IPS DF 6.9 (cell line): Measurements from ENCODE around the gene RASGRP1.

Experiments used
- DNase-seq: peaks from one replicate; pipeline ENCODE4 v3.0.0-alpha.2; 2013; ENCODE audit warnings: low read depth, low spot score
- H3K27ac ChIP-seq: one replicate; pipeline ENCODE4 v1.5.1; 2013; ENCODE audit warnings: low read length, control low read depth
- H3K27me3 ChIP-seq: 2 replicates; pipeline ENCODE4 v1.6.1; 2013; ENCODE audit warnings: mild to moderate bottlenecking, low read length; ENCODE audit not compliant: control insufficient read depth, insufficient read depth
- H3K36me3 ChIP-seq: 2 replicates; pipeline ENCODE4 v1.6.1; 2013; ENCODE audit warnings: low read length; ENCODE audit not compliant: control insufficient read depth, insufficient read depth
- H3K4me1 ChIP-seq: 2 replicates; pipeline ENCODE4 v1.6.1; 2013; ENCODE audit warnings: low read length; ENCODE audit not compliant: control insufficient read depth, insufficient read depth
- H3K4me3 ChIP-seq: 2 replicates; pipeline ENCODE4 v1.5.1; 2013; ENCODE audit warnings: mild to moderate bottlenecking, low read length
- H3K9me3 ChIP-seq: 2 replicates; pipeline ENCODE4 v1.6.1; 2013; ENCODE audit warnings: low read length, inconsistent platforms; ENCODE audit not compliant: control insufficient read depth, insufficient read depth
- WGBS: extraction: QIAGEN DNeasy Blood & Tissue Kit; methylation state at CpG from one replicate; pipeline ENCODE4 v1.1.7; 2013; ENCODE audit warnings: mixed read lengths, missing lambda C conversion rate; ENCODE audit not compliant: insufficient read length, insufficient coverage; 5-methylcytosine and 5-hydroxymethylcytosine counted together

The RASGRP1 gene

DNA sequence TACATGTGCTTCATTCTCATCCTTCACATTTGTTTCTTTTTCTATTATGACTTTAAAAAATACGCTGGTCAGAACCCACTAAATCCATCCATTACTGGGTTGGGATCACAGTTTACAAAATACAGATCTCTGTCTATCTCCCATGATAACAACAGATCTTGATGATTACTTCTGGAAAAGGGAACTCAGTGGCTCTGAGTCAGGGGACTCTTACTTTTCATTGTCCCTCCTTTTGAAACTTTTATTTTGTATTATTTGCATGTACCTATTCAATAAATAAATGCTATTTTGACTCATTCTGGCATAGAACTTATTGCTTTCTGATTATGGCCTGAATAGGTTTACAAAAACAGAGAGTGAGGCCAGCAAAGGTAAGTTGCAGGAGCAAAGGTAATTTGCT is 11.6 kb upstream of the RASGRP1 start:
- Histone ChIP-seq H3K27me3 (no peaks in the 10 kb centered on the region), H3K36me3 (no peaks in the 10 kb centered on the region), H3K4me1 (no peaks in the 10 kb centered on the region), H3K9me3 (no peaks in the 10 kb centered on the region), H3K4me3 (no peak overlapping the region), H3K27ac (no peak overlapping the region)
- WGBS: no CpG with 5 or more reads among the region's 1 CpG
- DNase-seq: no peak

DNA sequence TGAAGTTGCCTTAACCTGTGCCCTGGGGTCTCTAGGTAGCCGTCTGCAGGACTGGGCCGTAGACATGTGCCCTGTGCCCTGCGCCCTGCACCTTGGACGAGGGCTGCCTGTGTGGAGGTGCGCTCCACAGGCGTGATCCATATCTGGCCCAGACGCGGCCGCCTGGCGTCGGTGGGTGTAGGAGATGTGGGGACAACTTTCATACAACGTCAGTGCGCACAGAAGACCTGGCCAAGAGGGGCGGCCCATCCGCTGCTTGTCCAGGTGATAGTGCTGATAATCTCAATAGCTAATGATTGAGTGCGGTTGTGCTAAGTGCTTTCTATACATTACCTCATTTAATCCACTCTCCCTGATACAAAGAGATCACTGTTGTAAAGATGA is 665 bp upstream of the RASGRP1 start:
- DNase-seq: no peak
- H3K27ac ChIP-seq: no peak overlapping the region
- peak overlapping the region; percentile 89; the same call in 1 of the 2 replicates for H3K4me3 ChIP-seq
- H3K4me1 ChIP-seq: no peaks in the 10 kb centered on the region
- H3K36me3 ChIP-seq: no peaks in the 10 kb centered on the region
- WGBS: no CpG with 5 or more reads among the region's 16 CpGs
- peaks cover 8% of the 10 kb centered on the region; the same call in 1 of the 2 replicates for H3K27me3 ChIP-seq
- no peaks in the 10 kb centered on the region for H3K9me3 ChIP-seq

DNA sequence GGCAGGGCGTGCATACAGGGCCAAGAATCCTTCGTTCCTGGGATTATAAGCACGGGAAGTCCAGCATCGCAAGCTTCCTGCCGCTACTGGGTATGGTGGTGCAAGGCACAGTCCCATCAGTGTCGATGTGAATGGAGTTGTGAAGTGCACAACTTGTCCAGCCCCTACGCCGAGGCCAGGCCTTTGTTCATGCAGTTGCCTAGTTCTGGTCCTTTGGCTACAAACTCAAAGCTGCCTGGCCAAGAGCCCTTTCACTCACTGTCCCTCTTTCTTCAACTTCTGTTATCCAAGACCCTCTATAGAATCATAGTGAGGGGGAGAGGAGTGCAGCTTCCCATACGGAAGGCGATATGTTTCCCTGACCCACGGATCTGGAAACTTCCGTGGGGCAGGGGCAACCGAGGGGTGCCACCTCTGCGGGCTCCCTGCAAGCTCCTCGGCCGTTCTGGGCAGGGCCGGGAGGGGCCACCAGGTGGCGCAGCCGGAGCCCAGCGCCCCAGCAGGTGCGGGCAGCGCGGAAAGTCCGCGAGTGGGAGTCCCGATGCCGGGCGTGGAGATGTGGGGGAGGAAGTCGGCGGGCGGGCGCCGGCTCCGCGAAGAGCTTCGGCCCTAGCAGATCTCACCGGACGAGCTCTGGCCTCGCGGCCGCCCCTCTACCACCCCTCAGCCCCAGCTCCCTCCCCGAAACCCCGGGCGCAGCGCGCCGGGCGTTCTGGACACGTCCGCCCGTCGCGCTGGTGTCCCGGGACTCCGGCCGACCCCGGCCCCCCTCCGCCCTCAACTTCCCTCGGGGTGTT is 693 bp downstream of the RASGRP1 start:
- WGBS: no CpG with 5 or more reads among the region's 59 CpGs
- DNase-seq: no peak
- H3K27ac ChIP-seq: no peak overlapping the region
- peak overlapping the region; percentile 89 for H3K4me3 ChIP-seq
- peaks cover 8% of the 10 kb centered on the region; the same call in 1 of the 2 replicates for H3K27me3 ChIP-seq
- H3K4me1 ChIP-seq: no peaks in the 10 kb centered on the region
- no peaks in the 10 kb centered on the region for H3K36me3 ChIP-seq
- no peaks in the 10 kb centered on the region for H3K9me3 ChIP-seq

GRCh38 chr15:38562278-38562677 is 2.3 kb downstream of the RASGRP1 start:
- Histone ChIP-seq H3K4me3 (no peak overlapping the region), H3K36me3 (no peaks in the 10 kb centered on the region), H3K4me1 (no peaks in the 10 kb centered on the region), H3K27ac (no peak overlapping the region), H3K27me3 (peaks cover 8% of the 10 kb centered on the region; the same call in 1 of the 2 replicates), H3K9me3 (no peaks in the 10 kb centered on the region)
- no CpG with 5 or more reads among the region's 3 CpGs for WGBS
- no peak for DNase-seq

GRCh38 chr15:38560456-38560926 is 4.1 kb downstream of the RASGRP1 start:
- Histone ChIP-seq H3K27me3 (peaks cover 6% of the 10 kb centered on the region; the same call in 1 of the 2 replicates), H3K36me3 (no peaks in the 10 kb centered on the region), H3K27ac (no peak overlapping the region), H3K4me3 (no peak overlapping the region), H3K9me3 (no peaks in the 10 kb centered on the region), H3K4me1 (no peaks in the 10 kb centered on the region)
- no CpG with 5 or more reads among the region's 7 CpGs for WGBS
- no peak for DNase-seq

DNA sequence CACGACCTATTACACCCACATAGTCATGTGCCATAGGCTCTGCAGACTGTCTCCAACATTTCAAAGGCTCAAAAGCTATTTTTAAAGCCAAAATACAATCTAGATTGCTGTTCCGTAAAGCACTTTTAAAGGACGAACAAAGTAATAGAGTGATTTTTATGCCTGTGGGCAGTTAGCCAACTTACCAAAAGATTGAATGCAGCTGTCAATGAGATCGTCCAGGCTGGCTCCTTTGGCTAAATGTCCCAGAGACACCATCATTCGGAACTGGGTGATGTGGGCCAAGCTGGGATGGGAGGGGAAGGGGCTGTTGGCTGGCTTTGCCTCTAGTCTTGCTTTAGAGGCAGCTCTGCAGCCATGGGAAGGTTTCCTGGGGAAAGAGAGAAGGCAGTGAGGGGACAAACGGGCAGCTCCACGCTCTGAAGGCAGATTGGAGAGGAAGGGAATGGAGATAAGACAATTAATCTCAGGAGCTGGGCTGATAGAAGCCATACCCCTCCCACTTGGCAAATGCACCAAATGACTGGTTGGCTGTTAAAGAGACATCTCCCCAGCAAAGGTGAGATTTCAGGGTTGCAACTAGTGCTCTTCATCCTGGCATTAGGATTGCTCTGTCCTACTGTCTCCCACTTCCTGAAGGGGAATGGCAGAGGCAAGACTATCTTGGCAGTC is 4.8 kb downstream of the RASGRP1 start:
- Histone ChIP-seq H3K27me3 (no peaks in the 10 kb centered on the region; the same call in 1 of the 2 replicates), H3K4me1 (no peaks in the 10 kb centered on the region), H3K9me3 (no peaks in the 10 kb centered on the region), H3K4me3 (no peak overlapping the region), H3K36me3 (no peaks in the 10 kb centered on the region), H3K27ac (no peak overlapping the region)
- DNase-seq: no peak
- WGBS: no CpG with 5 or more reads among the region's 7 CpGs

DNA sequence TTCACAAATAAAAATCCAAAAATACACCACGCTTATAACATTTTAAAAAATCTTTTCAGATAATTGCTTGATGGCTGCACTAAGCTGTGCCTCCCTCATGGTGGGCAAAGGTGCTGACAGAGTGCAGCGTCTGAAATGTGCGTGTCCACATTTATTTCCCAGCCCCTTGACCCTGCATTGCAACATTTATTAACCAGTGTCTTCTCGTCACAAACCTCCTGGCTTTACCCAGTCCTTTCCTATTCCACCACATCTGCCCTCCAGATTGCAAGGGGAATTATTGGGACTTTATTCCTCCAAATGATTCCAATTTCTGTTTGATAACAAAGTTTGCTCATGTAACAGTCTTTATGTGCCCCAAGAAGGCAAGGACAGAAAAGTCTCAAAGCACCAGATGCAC is 5.5 kb downstream of the RASGRP1 start:
- no peaks in the 10 kb centered on the region for H3K27me3 ChIP-seq

DNA sequence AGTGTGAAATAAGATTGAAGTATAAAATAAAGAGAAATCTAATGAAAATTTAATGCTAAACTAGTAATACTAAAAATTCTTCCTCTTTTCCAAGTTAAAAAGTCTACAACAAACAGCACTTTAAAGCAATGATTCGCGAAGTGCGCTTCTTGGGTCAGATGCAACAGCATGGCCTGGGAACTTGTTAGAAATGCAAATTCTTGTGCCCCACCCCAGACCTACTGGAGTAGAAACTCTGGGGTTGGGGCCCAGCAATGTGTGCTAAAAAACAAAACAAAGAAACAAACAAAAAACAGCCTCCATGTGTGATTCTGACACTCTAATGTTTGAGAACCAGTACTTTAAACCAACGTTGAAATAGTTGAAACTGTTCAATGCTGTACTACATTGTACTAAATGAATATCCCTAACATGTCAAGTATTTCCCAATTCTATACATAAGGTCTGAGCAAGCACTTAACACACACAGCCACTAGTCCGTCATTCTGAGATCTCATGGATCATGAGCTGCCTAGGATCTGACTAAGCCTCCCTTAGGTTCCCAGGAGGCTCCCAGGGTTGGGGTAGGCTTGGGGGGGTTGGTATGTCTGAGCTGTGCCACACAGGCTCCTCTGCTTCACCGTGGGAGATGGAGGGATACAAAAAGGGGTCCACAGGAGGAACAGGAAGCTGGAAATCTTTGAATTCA is 6.1 kb downstream of the RASGRP1 start:
- Histone ChIP-seq H3K4me3 (no peak overlapping the region), H3K27me3 (no peaks in the 10 kb centered on the region), H3K27ac (no peak overlapping the region), H3K4me1 (no peaks in the 10 kb centered on the region), H3K36me3 (no peaks in the 10 kb centered on the region), H3K9me3 (no peaks in the 10 kb centered on the region)
- DNase-seq: no peak
- no CpG with 5 or more reads among the region's 6 CpGs for WGBS

More for the DNA sequence above, 5.5 kb downstream of the RASGRP1 start:
- 100% methylated on average over 1 of the region's 4 CpGs for WGBS
- no peak overlapping the region for H3K27ac ChIP-seq
- no peaks in the 10 kb centered on the region for H3K36me3 ChIP-seq
- H3K4me3 ChIP-seq: no peak overlapping the region
- no peaks in the 10 kb centered on the region for H3K4me1 ChIP-seq
- H3K9me3 ChIP-seq: no peaks in the 10 kb centered on the region
- DNase-seq: no peak

DNA sequence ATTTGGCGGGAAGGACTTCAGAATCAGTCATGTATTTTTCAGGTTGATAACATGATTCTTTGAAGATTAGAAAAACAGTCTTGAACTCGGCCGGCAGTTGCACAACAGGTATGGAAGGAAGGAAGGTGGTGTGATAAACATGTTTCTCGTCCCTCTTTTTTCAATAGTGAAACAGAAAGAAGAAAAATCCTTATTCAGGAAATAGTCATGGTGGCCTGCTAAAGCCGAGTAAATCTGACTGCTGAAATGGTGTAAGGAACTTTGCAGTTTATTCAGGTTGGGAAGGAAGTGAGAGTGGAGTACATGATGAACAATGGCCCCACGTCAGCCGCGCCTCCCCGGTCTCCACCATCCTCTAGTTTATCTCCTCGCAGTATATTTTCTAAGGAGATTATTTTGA is 6.7 kb downstream of the RASGRP1 start:
- H3K9me3 ChIP-seq: no peaks in the 10 kb centered on the region
- H3K27me3 ChIP-seq: no peaks in the 10 kb centered on the region
- no CpG with 5 or more reads among the region's 10 CpGs for WGBS
- H3K27ac ChIP-seq: no peak overlapping the region
- no peak overlapping the region for H3K4me3 ChIP-seq
- no peaks in the 10 kb centered on the region for H3K4me1 ChIP-seq
- H3K36me3 ChIP-seq: no peaks in the 10 kb centered on the region
- DNase-seq: no peak

- Histone ChIP-seq H3K36me3 (no peaks in the 10 kb centered on the region), H3K27ac (no peak overlapping the region)
- DNase-seq: no peak
These were observed 8.8 kb downstream of the RASGRP1 start for GRCh38 chr15:38555686-38556334.

More at GRCh38 chr15:38555686-38556334, 8.8 kb downstream of the RASGRP1 start:
- Histone ChIP-seq H3K4me1 (no peaks in the 10 kb centered on the region), H3K27me3 (no peaks in the 10 kb centered on the region), H3K4me3 (no peak overlapping the region), H3K9me3 (no peaks in the 10 kb centered on the region)
- WGBS: no CpG with 5 or more reads among the region's 5 CpGs
